Left lung (tissue), 10 donors: ENCODE results near the gene HSPA9. TPM values are rescaled to one million over a fixed set of nuclear protein-coding genes. Genes with fewer than 3 reads are reported as not detected.

ENCODE experiments used
- ATAC-seq: fragments of 200-7000 bp; cut with Tn5 transposase; one replicate; pipeline ENCODE4 v1.9.1; 2020; ENCODE audit warnings: moderate library complexity
- DNase-seq, 4 donors: peaks; one replicate each; pipeline ENCODE4 v3.0.0-alpha.2; 2013 to 2020
- H3K27ac ChIP-seq, 2 donors: fragments of 200-600 bp; sonication (generic) in 1 of 2; one replicate each; pipeline versions ENCODE4 v1.5.0 to v1.8.0; 2020 to 2021
- H3K27me3 ChIP-seq, 2 donors: fragments of 200-600 bp; sonication (generic) in 1 of 2; one replicate each; pipeline versions ENCODE4 v1.5.0 to v1.8.0; 2020 to 2021
- H3K36me3 ChIP-seq, 2 donors: fragments of 200-600 bp; sonication (generic) in 1 of 2; one replicate each; pipeline versions ENCODE4 v1.5.0 to v1.8.0; 2020 to 2021
- H3K4me1 ChIP-seq, 2 donors: fragments of 200-600 bp; one replicate each; pipeline ENCODE4 v1.8.0; 2021
- H3K4me3 ChIP-seq, 2 donors: fragments of 200-600 bp; sonication (generic) in 1 of 2; one replicate each; pipeline versions ENCODE4 v1.5.0 to v1.8.0; 2020 to 2021; ENCODE audit warnings: mild to moderate bottlenecking in 1 of 2
- H3K9me3 ChIP-seq, 2 donors: fragments of 200-600 bp; sonication (generic) in 1 of 2; one replicate each; pipeline versions ENCODE4 v1.5.0 to v1.8.0; 2020 to 2021
- CTCF ChIP-seq, 2 donors: fragments of 200-600 bp; sonication (generic) in 1 of 2; IDR thresholded peaks; one replicate each; pipeline versions ENCODE4 v1.5.0 to v1.8.0; 2021; ENCODE audit warnings: antibody characterized with exemption in 2 of 2
- intact Hi-C, 2 donors: fragments of 100-400 bp; cut with DNase I; formaldehyde crosslinking; loops; one replicate each; pipeline versions ENCODE4 v1.11.2 to v1.14.2; 2022
- polyA plus RNA-seq, 6 donors: library from polyadenylated mRNA; unstranded; fragments of 120-200 nt; gene quantifications; one replicate each; pipeline ENCODE4 v1.2.1, GENCODE V29; 2013; ENCODE audit not compliant: insufficient read length in 6 of 6
- total RNA-seq, 2 donors: library from RNA; stranded (reverse); fragmentation: NEBNext Ultra II Directional; extraction: Animal tissue kit (Norgen Biotek cat#: 25700); gene quantifications; one replicate each; pipeline ENCODE4 v1.2.1, GENCODE V29; 2021
- donor health status: DM: no; HTN: yes; CAD: no.
- donor health status: DM: no; HTN: no; CAD: no.

HSPA9 gene
- total and polyA plus RNA-seq, 8 donors = 128 to 220 (median 209) TPM

GRCh38 chr5:138577452-138577851 is 2.3 kb upstream of the HSPA9 start:
- H3K9me3 ChIP-seq = no peaks in the 10 kb centered on the region
- H3K27ac ChIP-seq = no peak overlapping the region
- peaks cover 15 to 22% of the 10 kb centered on the region in 2 donors for H3K4me1 ChIP-seq
- no peak for DNase-seq
- no peak for TF ChIP-seq CTCF (IDR thresholded peaks at IDR 0.05)
- intact Hi-C loops = no loop called here
- H3K36me3 ChIP-seq = peaks cover 0 to 11% of the 10 kb centered on the region in 2 donors
- no peaks in the 10 kb centered on the region for H3K27me3 ChIP-seq
- no peak overlapping the region for H3K4me3 ChIP-seq
- no peak for ATAC-seq

- TF ChIP-seq CTCF (IDR thresholded peaks at IDR 0.05) = no peak
- H3K27ac ChIP-seq = peak overlapping the region; percentile 98
- no peaks in the 10 kb centered on the region for H3K9me3 ChIP-seq
- H3K36me3 ChIP-seq = peaks cover 0 to 38% of the 10 kb centered on the region in 2 donors
- intact Hi-C loops = no loop called here
- H3K27me3 ChIP-seq = no peaks in the 10 kb centered on the region
- peaks cover 15 to 22% of the 10 kb centered on the region in 2 donors for H3K4me1 ChIP-seq
- H3K4me3 ChIP-seq = peak overlapping the region; percentile 71 to 97
- DNase-seq (no peak), ATAC-seq (peak; percentile 24)
These were observed 432 bp downstream of the HSPA9 start for GRCh38 chr5:138574744-138575193.

- no peaks in the 10 kb centered on the region for H3K27me3 ChIP-seq
- H3K27ac ChIP-seq = peak overlapping the region; percentile 98
- H3K4me1 ChIP-seq = peaks cover 15 to 20% of the 10 kb centered on the region in 2 donors
- peak overlapping the region; percentile 71 to 97 for H3K4me3 ChIP-seq
- peaks cover 0 to 45% of the 10 kb centered on the region in 2 donors for H3K36me3 ChIP-seq
- DNase-seq (no peak), ATAC-seq (no peak)
- intact Hi-C loops = no loop called here
- TF ChIP-seq CTCF (IDR thresholded peaks at IDR 0.05) = no peak
- H3K9me3 ChIP-seq = no peaks in the 10 kb centered on the region
These were observed 1.1 kb downstream of the HSPA9 start for GRCh38 chr5:138573949-138574670.

GRCh38 chr5:138573223-138573622 is 2.0 kb downstream of the HSPA9 start:
- Histone ChIP-seq H3K36me3 (peaks cover 0 to 53% of the 10 kb centered on the region in 2 donors), H3K27ac (no peak overlapping the region), H3K4me1 (peaks cover 15 to 19% of the 10 kb centered on the region in 2 donors), H3K9me3 (no peaks in the 10 kb centered on the region), H3K27me3 (no peaks in the 10 kb centered on the region), H3K4me3 (no peak overlapping the region)
- intact Hi-C loops = no loop called here
- no peak for ATAC-seq
- TF ChIP-seq CTCF (IDR thresholded peaks at IDR 0.05) = no peak
- no peak for DNase-seq

- Histone ChIP-seq H3K27ac (no peak overlapping the region), H3K36me3 (peaks cover 0 to 77% of the 10 kb centered on the region in 2 donors), H3K27me3 (no peaks in the 10 kb centered on the region), H3K4me1 (peaks cover 11 to 19% of the 10 kb centered on the region in 2 donors), H3K4me3 (no peak overlapping the region), H3K9me3 (no peaks in the 10 kb centered on the region)
- ATAC-seq (no peak), DNase-seq (no peak)
- intact Hi-C loops = no loop called here
- no peak for TF ChIP-seq CTCF (IDR thresholded peaks at IDR 0.05)
These were observed 4.3 kb downstream of the HSPA9 start for GRCh38 chr5:138570871-138571270.
